Activated CD4-positive, alpha-beta memory T cell treated with anti-CD3 and anti-CD28 coated beads, Interleukin-2, amount 10 ng/mL, durations not matched to agents 7 days and 5 days (primary cell): Measurements from ENCODE around the gene RIMS1. TPM values are rescaled to one million over a fixed set of nuclear protein-coding genes. Genes with fewer than 3 reads are reported as not detected.
"Not testable (repeated sequence)": the region's sequence is repeated elsewhere in the genome, so short reads cannot be mapped to it uniquely, and the experiment has no call there.

Experiments used
- CTCF ChIA-PET: fragments of 350-600 bp; sonication (Branson Sonifier 250); formaldehyde crosslinking; loops from one replicate; lab custom pipeline; 2021; ENCODE audit warnings: antibody characterized with exemption, inconsistent platforms; lab: Charles Lee
- POLR2A ChIA-PET: fragments of 350-600 bp; sonication (Branson Sonifier 250); formaldehyde crosslinking; loops from one replicate; lab custom pipeline; 2021; ENCODE audit warnings: antibody characterized with exemption; lab: Charles Lee
- DNase-seq: peaks from one replicate; pipeline ENCODE4 v3.0.0-alpha.2; 2020
- H3K27ac Mint-ChIP-seq: one replicate; pipeline ENCODE4 v1.8.0; 2021; ENCODE audit warnings: mild to moderate bottlenecking, mixed read lengths
- H3K27me3 Mint-ChIP-seq: one replicate; pipeline ENCODE4 v1.8.0; 2021; ENCODE audit warnings: mixed read lengths
- H3K36me3 Mint-ChIP-seq: one replicate; pipeline ENCODE4 v1.8.0; 2021; ENCODE audit warnings: low read depth, mixed read lengths
- H3K4me1 Mint-ChIP-seq: one replicate; pipeline ENCODE4 v1.8.0; 2021; ENCODE audit warnings: mixed read lengths
- H3K4me3 Mint-ChIP-seq: one replicate; pipeline ENCODE4 v1.8.0; 2021; ENCODE audit warnings: mild to moderate bottlenecking, mixed read lengths
- H3K9me3 Mint-ChIP-seq: one replicate; pipeline ENCODE4 v1.8.0; 2021; ENCODE audit warnings: mixed read lengths
- total RNA-seq, 2 experiments: library from RNA; stranded (reverse); gene quantifications; one replicate each; pipeline ENCODE4 v1.2.3, GENCODE V29; 2021

Gene RIMS1
- total RNA-seq, 2 experiments from 2014 or later: not detected

GRCh38 chr6:72006591-72006990 is 120.2 kb downstream of the RIMS1 start:
- CTCF ChIA-PET, POLR2A ChIA-PET, H3K4me1 Mint-ChIP-seq, H3K27ac Mint-ChIP-seq, H3K4me3 Mint-ChIP-seq, H3K9me3 Mint-ChIP-seq, DNase-seq, H3K27me3 Mint-ChIP-seq, H3K36me3 Mint-ChIP-seq: not testable (repeated sequence)

- no peak overlapping the region for H3K27ac Mint-ChIP-seq
- CTCF ChIA-PET: no interaction called here
Observed at GRCh38 chr6:72022830-72023229, 136.5 kb downstream of the RIMS1 start.

GRCh38 chr6:72031471-72031870 is 145.1 kb downstream of the RIMS1 start:
- POLR2A ChIA-PET: no interaction called here
- H3K4me1 Mint-ChIP-seq: no peaks in the 10 kb centered on the region
- no peak for DNase-seq
- no peaks in the 10 kb centered on the region for H3K27me3 Mint-ChIP-seq
- no peaks in the 10 kb centered on the region for H3K9me3 Mint-ChIP-seq
- no peak overlapping the region for H3K27ac Mint-ChIP-seq
- H3K36me3 Mint-ChIP-seq: no peaks in the 10 kb centered on the region
- CTCF ChIA-PET: no interaction called here
- H3K4me3 Mint-ChIP-seq: no peak overlapping the region

More at GRCh38 chr6:72022830-72023229, 136.5 kb downstream of the RIMS1 start:
- H3K4me1 Mint-ChIP-seq: no peaks in the 10 kb centered on the region
- POLR2A ChIA-PET: no interaction called here
- H3K4me3 Mint-ChIP-seq: no peak overlapping the region
- no peaks in the 10 kb centered on the region for H3K9me3 Mint-ChIP-seq
- no peaks in the 10 kb centered on the region for H3K36me3 Mint-ChIP-seq
- H3K27me3 Mint-ChIP-seq: no peaks in the 10 kb centered on the region
- DNase-seq: no peak

- POLR2A ChIA-PET: no interaction called here
- Mint-ChIP-seq H3K9me3 (no peaks in the 10 kb centered on the region), H3K27ac (no peak overlapping the region), H3K4me1 (no peaks in the 10 kb centered on the region), H3K36me3 (no peaks in the 10 kb centered on the region), H3K27me3 (no peaks in the 10 kb centered on the region), H3K4me3 (no peak overlapping the region)
- CTCF ChIA-PET: no interaction called here
- no peak for DNase-seq
Observed at GRCh38 chr6:72032086-72032485, 145.7 kb downstream of the RIMS1 start.

GRCh38 chr6:72035486-72035885 is 149.1 kb downstream of the RIMS1 start:
- DNase-seq: no peak
- CTCF ChIA-PET: no interaction called here
- Mint-ChIP-seq H3K4me1 (no peaks in the 10 kb centered on the region), H3K27ac (no peak overlapping the region), H3K9me3 (no peaks in the 10 kb centered on the region), H3K27me3 (no peaks in the 10 kb centered on the region), H3K4me3 (no peak overlapping the region), H3K36me3 (no peaks in the 10 kb centered on the region)
- POLR2A ChIA-PET: no interaction called here

GRCh38 chr6:72035966-72036365 is 149.6 kb downstream of the RIMS1 start:
- Mint-ChIP-seq H3K9me3 (no peaks in the 10 kb centered on the region), H3K27ac (no peak overlapping the region), H3K27me3 (no peaks in the 10 kb centered on the region), H3K36me3 (no peaks in the 10 kb centered on the region), H3K4me1 (no peaks in the 10 kb centered on the region), H3K4me3 (no peak overlapping the region)
- DNase-seq: no peak
- CTCF ChIA-PET: no interaction called here
- POLR2A ChIA-PET: no interaction called here

GRCh38 chr6:72037006-72037405 is 150.7 kb downstream of the RIMS1 start:
- H3K27ac Mint-ChIP-seq: no peak overlapping the region
- DNase-seq: no peak
- no peak overlapping the region for H3K4me3 Mint-ChIP-seq
- ChIA-PET POLR2A (no interaction called here), CTCF (no interaction called here)
- no peaks in the 10 kb centered on the region for H3K4me1 Mint-ChIP-seq
- H3K9me3 Mint-ChIP-seq: no peaks in the 10 kb centered on the region
- H3K36me3 Mint-ChIP-seq: no peaks in the 10 kb centered on the region
- no peaks in the 10 kb centered on the region for H3K27me3 Mint-ChIP-seq

- H3K36me3 Mint-ChIP-seq: no peaks in the 10 kb centered on the region
- no peaks in the 10 kb centered on the region for H3K4me1 Mint-ChIP-seq
- ChIA-PET POLR2A (no interaction called here), CTCF (no interaction called here)
- H3K27me3 Mint-ChIP-seq: no peaks in the 10 kb centered on the region
- H3K27ac Mint-ChIP-seq: no peak overlapping the region
- no peak overlapping the region for H3K4me3 Mint-ChIP-seq
- DNase-seq: no peak
- no peaks in the 10 kb centered on the region for H3K9me3 Mint-ChIP-seq
Observed at GRCh38 chr6:72040111-72040510, 153.8 kb downstream of the RIMS1 start.

GRCh38 chr6:72042088-72042487 is 155.7 kb downstream of the RIMS1 start:
- DNase-seq: no peak
- POLR2A ChIA-PET: no interaction called here
- Mint-ChIP-seq H3K4me1 (no peaks in the 10 kb centered on the region), H3K27me3 (no peaks in the 10 kb centered on the region), H3K36me3 (no peaks in the 10 kb centered on the region), H3K27ac (no peak overlapping the region), H3K9me3 (no peaks in the 10 kb centered on the region), H3K4me3 (no peak overlapping the region)
- CTCF ChIA-PET: no interaction called here

GRCh38 chr6:72048080-72048479 is 161.7 kb downstream of the RIMS1 start:
- no peak overlapping the region for H3K4me3 Mint-ChIP-seq

GRCh38 chr6:72049376-72049775 is 163.0 kb downstream of the RIMS1 start:
- no peaks in the 10 kb centered on the region for H3K4me1 Mint-ChIP-seq
- ChIA-PET POLR2A (no interaction called here), CTCF (no interaction called here)
- no peaks in the 10 kb centered on the region for H3K9me3 Mint-ChIP-seq
- no peak overlapping the region for H3K27ac Mint-ChIP-seq
- no peaks in the 10 kb centered on the region for H3K27me3 Mint-ChIP-seq
- no peak for DNase-seq
- no peak overlapping the region for H3K4me3 Mint-ChIP-seq
- H3K36me3 Mint-ChIP-seq: no peaks in the 10 kb centered on the region

More at GRCh38 chr6:72048080-72048479, 161.7 kb downstream of the RIMS1 start:
- Mint-ChIP-seq H3K4me1 (no peaks in the 10 kb centered on the region), H3K36me3 (no peaks in the 10 kb centered on the region), H3K9me3 (no peaks in the 10 kb centered on the region), H3K27ac (no peak overlapping the region), H3K27me3 (no peaks in the 10 kb centered on the region)
- ChIA-PET POLR2A (no interaction called here), CTCF (no interaction called here)
- DNase-seq: no peak

- Mint-ChIP-seq H3K4me3 (no peak overlapping the region), H3K36me3 (no peaks in the 10 kb centered on the region), H3K4me1 (no peaks in the 10 kb centered on the region), H3K27ac (no peak overlapping the region), H3K27me3 (no peaks in the 10 kb centered on the region), H3K9me3 (peaks cover 3% of the 10 kb centered on the region)
- CTCF ChIA-PET: no interaction called here
- POLR2A ChIA-PET: no interaction called here
- no peak for DNase-seq
Observed at GRCh38 chr6:72061286-72061685, 174.9 kb downstream of the RIMS1 start.

- H3K27me3 Mint-ChIP-seq: no peaks in the 10 kb centered on the region
Observed at GRCh38 chr6:72064399-72064975, 178.1 kb downstream of the RIMS1 start.

GRCh38 chr6:72078096-72078495 is 191.7 kb downstream of the RIMS1 start:
- Mint-ChIP-seq H3K4me1 (no peaks in the 10 kb centered on the region), H3K36me3 (no peaks in the 10 kb centered on the region), H3K27ac (no peak overlapping the region), H3K9me3 (no peaks in the 10 kb centered on the region), H3K4me3 (no peak overlapping the region), H3K27me3 (no peaks in the 10 kb centered on the region)
- ChIA-PET CTCF (interaction anchor here (1.2 kb wide), 1 partner anchor 689 kb away, joined by 3 read pairs; no protein-coding TSS in a partner anchor), POLR2A (no interaction called here)
- DNase-seq: no peak

More at GRCh38 chr6:72064399-72064975, 178.1 kb downstream of the RIMS1 start:
- DNase-seq: no peak
- H3K4me3 Mint-ChIP-seq: no peak overlapping the region
- H3K36me3 Mint-ChIP-seq: no peaks in the 10 kb centered on the region
- CTCF ChIA-PET: no interaction called here
- no peak overlapping the region for H3K27ac Mint-ChIP-seq
- POLR2A ChIA-PET: no interaction called here
- no peaks in the 10 kb centered on the region for H3K4me1 Mint-ChIP-seq
- H3K9me3 Mint-ChIP-seq: peaks cover 3% of the 10 kb centered on the region
